NT2/D1 (cell line): ENCODE measurements around the gene EID2B.

ENCODE experiments used
- DNase-seq: peaks from one replicate; pipeline ENCODE4 v3.0.0-alpha.2; 2011; ENCODE audit warnings: low read depth, low spot score
- H3K27me3 ChIP-seq: 2 replicates; pipeline ENCODE4 v1.6.0; 2011; ENCODE audit warnings: mild to moderate bottlenecking; ENCODE audit not compliant: insufficient read length, insufficient read depth
- H3K36me3 ChIP-seq: 2 replicates; pipeline ENCODE4 v1.6.1; 2011; ENCODE audit warnings: mild to moderate bottlenecking, low read length, mixed read lengths; ENCODE audit not compliant: insufficient read depth, insufficient read length
- H3K4me1 ChIP-seq: 2 replicates; pipeline ENCODE4 v1.5.1; 2011; ENCODE audit not compliant: insufficient read depth, insufficient read length
- H3K4me3 ChIP-seq: 2 replicates; pipeline ENCODE4 v1.5.1; 2011; ENCODE audit warnings: low read depth; ENCODE audit not compliant: insufficient read length
- H3K9ac ChIP-seq: 2 replicates; pipeline ENCODE4 v1.6.0; 2011; ENCODE audit warnings: low read depth; ENCODE audit not compliant: insufficient read length
- H3K9me3 ChIP-seq: 2 replicates; pipeline ENCODE4 v1.5.1; 2011; ENCODE audit warnings: mild to moderate bottlenecking, low read length; ENCODE audit not compliant: insufficient read depth
- SUZ12 ChIP-seq: IDR thresholded peaks from 2 replicates; pipeline ENCODE4 v1.6.1; 2011; ENCODE audit not compliant: insufficient read length, insufficient read depth; ENCODE audit errors: extremely low read depth
- YY1 ChIP-seq: IDR thresholded peaks from 2 replicates; pipeline ENCODE4 v1.6.1; 2011; ENCODE audit not compliant: insufficient read length, insufficient read depth
- ZNF274 ChIP-seq: IDR thresholded peaks from 2 replicates; pipeline ENCODE4 v1.6.1; 2011; ENCODE audit warnings: mild to moderate bottlenecking, low read depth, low read length

Gene EID2B

DNA sequence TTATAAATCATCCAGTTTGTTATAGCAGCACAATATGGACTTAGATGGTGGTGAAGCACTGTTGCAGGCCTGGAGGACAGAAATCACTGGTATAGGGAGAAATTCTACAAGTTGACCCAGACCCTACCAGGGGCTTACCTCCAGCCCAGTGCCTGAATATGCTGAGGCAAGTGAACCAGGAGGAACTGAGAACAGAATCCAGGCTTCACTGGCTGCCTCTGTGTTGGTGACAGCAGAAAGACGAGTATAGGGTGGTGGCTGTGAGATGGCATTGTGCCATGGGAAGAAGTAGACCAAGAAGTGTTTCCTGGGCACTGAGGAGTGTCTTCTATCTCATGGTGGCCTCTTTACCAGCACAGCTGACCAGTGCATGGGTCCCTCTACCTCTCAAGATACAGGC lies 23.2 kb upstream of the EID2B start:
- TF ChIP-seq ZNF274 (no peak), SUZ12 (no peak), YY1 (no peak)
- Histone ChIP-seq H3K27me3 (peaks cover 3% of the 10 kb centered on the region), H3K4me3 (no peak overlapping the region), H3K4me1 (no peaks in the 10 kb centered on the region), H3K36me3 (no peaks in the 10 kb centered on the region), H3K9me3 (no peaks in the 10 kb centered on the region), H3K9ac (no peak overlapping the region)
- DNase-seq = no peak

DNA sequence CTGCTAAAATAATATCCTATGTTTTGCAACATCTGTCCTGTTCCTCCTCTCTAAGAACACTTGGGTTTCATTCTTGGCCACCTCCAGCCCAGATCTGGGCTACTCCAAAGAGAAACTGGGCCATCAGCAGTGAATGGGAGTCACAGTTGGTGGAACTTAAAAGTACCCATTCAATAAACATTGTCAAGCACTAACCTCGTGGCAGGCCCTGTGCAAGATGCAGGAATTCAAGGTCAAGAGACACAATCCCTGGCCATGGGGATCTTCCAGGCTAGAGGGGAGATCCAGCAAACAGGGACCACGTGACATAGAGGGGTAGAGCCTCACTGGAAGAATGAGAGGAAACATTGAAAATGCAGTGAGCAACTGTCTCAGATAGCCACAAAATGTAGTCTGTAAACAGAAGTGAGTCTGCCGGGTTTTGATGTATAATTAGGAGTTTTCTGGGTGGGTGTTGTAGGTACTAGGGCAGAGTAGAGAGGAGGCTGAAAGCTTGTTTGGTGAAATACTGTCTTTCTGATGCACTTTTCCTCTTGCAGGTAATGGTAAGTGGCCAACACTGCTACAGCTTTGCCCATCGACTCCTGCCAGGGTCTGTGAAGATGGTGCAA lies 22.2 kb upstream of the EID2B start:
- Histone ChIP-seq H3K4me1 (no peaks in the 10 kb centered on the region), H3K27me3 (peaks cover 3% of the 10 kb centered on the region), H3K36me3 (no peaks in the 10 kb centered on the region), H3K4me3 (no peak overlapping the region), H3K9ac (no peak overlapping the region), H3K9me3 (no peaks in the 10 kb centered on the region)
- TF ChIP-seq SUZ12 = no peak
- no peak for TF ChIP-seq YY1
- TF ChIP-seq ZNF274 = no peak
- no peak for DNase-seq

DNA sequence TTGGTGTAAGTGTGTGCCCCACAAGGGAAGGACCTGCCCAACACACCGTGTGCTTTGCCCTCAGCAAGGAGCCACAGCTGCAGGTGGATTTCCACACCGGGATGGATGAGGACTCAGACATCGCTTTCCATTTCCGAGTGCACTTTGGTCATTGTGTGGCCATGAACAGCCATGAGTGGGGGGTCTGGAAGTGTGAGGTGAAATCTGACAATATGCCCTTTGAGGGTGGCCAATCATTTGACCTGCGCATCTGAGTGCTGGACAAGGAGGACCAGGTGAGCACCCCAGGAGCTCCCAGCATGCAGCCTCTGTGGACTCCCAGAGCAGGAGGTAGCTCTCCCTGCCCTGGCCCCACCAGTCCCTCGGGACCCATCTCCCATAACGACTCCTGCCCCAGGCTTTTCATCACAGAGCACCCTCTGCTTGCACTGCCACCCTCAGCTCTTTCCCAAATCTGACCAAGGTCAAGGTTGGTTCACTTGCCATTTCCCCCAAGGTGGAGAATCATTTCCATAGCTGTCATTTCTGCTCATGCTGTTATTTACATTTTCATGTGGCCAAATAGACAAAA lies 20.5 kb upstream of the EID2B start:
- H3K4me1 ChIP-seq = no peaks in the 10 kb centered on the region
- DNase-seq = no peak
- H3K36me3 ChIP-seq = no peaks in the 10 kb centered on the region
- H3K4me3 ChIP-seq = no peak overlapping the region
- H3K9me3 ChIP-seq = no peaks in the 10 kb centered on the region
- H3K27me3 ChIP-seq = peaks cover 3% of the 10 kb centered on the region
- TF ChIP-seq YY1 (no peak), ZNF274 (no peak), SUZ12 (no peak)
- H3K9ac ChIP-seq = no peak overlapping the region

DNA sequence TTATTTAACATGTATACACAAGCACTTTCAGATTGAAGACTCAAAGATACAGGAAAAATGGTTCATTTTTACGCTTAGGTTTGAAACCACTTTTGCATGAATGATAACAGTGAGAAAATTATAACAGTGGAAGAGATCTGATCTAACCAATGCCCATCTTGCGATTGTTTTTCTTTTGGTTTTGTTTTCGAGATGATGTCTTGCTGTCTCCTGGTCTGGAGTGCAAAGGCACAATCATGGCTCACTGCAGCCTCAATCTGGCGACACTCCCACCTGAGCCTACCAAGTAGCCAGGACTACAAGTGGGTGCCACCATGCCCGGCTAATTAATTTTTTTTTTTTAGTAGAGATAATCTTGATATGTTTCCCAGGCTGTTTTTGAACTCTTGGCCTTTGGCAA lies 17.5 kb upstream of the EID2B start:
- TF ChIP-seq SUZ12 (no peak), ZNF274 (no peak), YY1 (no peak)
- no peak overlapping the region for H3K9ac ChIP-seq
- H3K4me3 ChIP-seq = no peak overlapping the region
- H3K4me1 ChIP-seq = no peaks in the 10 kb centered on the region
- DNase-seq = no peak
- H3K27me3 ChIP-seq = peaks cover 3% of the 10 kb centered on the region
- no peaks in the 10 kb centered on the region for H3K36me3 ChIP-seq
- H3K9me3 ChIP-seq = no peaks in the 10 kb centered on the region

DNA sequence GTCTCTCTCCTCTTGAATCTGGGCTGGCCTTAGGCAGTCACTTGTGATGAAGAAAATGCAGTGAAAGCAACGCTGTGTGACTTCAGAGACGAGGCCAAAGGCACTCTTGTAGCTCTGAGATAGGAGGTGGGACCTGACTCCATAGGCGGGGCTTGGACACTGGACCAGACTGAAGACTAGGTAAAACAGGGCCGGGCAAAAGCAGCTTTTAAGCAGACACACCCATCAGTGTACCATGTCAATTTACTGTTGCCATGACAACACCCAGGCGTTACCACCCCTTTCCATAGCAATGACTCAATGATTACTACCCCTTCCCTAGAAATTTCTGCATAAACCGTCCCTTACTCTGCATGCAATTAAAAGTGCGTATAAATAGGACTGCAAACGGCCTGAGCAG lies 13.9 kb upstream of the EID2B start:
- no peaks in the 10 kb centered on the region for H3K4me1 ChIP-seq
- DNase-seq = no peak
- H3K9me3 ChIP-seq = no peaks in the 10 kb centered on the region
- TF ChIP-seq ZNF274 (no peak), YY1 (no peak), SUZ12 (no peak)
- H3K36me3 ChIP-seq = no peaks in the 10 kb centered on the region
- H3K27me3 ChIP-seq = no peaks in the 10 kb centered on the region
- H3K4me3 ChIP-seq = no peak overlapping the region
- no peak overlapping the region for H3K9ac ChIP-seq

DNA sequence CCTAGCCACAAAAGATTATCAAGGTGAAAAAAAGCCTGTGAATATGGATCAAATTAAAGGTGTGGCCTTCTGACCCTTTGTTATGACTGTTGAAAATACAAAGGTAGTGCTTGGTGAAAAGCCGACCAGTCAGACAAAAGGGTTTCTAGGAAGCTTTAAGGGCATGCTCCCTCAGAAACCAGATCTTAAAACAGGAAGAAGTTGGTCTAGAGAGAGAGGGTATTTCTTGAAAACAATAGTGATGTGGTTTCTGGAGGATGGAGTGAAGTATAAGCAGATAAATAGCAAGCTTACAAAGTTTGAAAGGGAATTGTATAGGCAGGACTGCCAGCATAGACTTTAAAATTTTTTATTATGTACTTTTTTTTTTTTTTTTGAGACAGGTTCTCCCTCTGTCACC lies 12.3 kb upstream of the EID2B start:
- H3K4me3 ChIP-seq = no peak overlapping the region
- H3K9me3 ChIP-seq = no peaks in the 10 kb centered on the region
- no peak for DNase-seq
- TF ChIP-seq YY1 (no peak), ZNF274 (no peak), SUZ12 (no peak)
- no peak overlapping the region for H3K9ac ChIP-seq
- no peaks in the 10 kb centered on the region for H3K4me1 ChIP-seq
- H3K27me3 ChIP-seq = no peaks in the 10 kb centered on the region
- no peaks in the 10 kb centered on the region for H3K36me3 ChIP-seq

DNA sequence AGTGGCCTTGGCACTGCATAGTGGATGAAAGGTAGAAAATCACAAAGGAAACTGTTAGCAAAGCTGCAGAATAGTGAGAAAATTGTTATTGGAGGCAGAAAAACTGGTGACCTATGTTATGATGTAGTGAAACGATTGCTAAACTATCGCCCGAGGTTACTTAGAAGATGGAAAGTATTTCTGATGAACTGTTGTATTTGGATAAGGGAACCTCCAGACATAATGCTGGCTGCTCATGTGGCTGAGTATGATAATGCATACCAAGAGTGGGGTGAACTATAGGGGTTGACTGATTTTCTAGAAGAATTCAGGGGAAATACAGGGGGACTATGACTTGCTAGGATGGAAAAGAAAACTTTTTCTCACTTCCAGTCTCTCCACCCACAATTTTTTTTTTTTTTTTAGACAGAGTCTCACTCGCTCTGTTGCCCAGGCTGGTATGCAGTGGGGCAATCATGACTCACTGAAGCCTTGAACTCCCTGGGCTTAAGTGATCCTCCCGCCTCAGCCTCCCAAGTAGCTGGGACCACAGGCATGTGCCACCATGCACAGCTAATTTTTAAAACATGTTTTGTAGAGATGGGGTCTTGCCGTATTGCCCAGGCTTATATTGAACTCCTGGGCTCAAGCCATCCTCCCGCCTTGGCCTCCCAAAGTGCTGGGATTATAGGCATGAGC lies 11.7 kb upstream of the EID2B start:
- H3K36me3 ChIP-seq = no peaks in the 10 kb centered on the region
- no peaks in the 10 kb centered on the region for H3K4me1 ChIP-seq
- H3K9me3 ChIP-seq = no peaks in the 10 kb centered on the region
- TF ChIP-seq SUZ12 = no peak
- TF ChIP-seq ZNF274 = no peak
- TF ChIP-seq YY1 = no peak
- H3K9ac ChIP-seq = no peak overlapping the region
- DNase-seq = no peak
- H3K27me3 ChIP-seq = no peaks in the 10 kb centered on the region
- H3K4me3 ChIP-seq = no peak overlapping the region
